Liver (tissue), 9 donors: ENCODE data around the gene GOLGA7B. TPM values are rescaled to one million over a fixed set of nuclear protein-coding genes. Genes with fewer than 3 reads are reported as not detected.

Experiments used
- DNase-seq: peaks from one replicate; pipeline ENCODE4 v3.0.0-alpha.2; 2017; ENCODE audit warnings: low spot score
- H3K27ac ChIP-seq, 2 donors: one replicate each; pipeline ENCODE4 v1.7.0; 2013; ENCODE audit warnings: inconsistent platforms in 2 of 2, low read length in 2 of 2, control low read depth in 1 of 2, low read depth in 1 of 2, mild to moderate bottlenecking in 1 of 2
- H3K27me3 ChIP-seq, 4 donors: one replicate each; pipeline versions ENCODE4 v1.6.1 to v1.7.0; 2013; ENCODE audit warnings: low read length in 3 of 4, inconsistent platforms in 1 of 4, mild to moderate bottlenecking in 1 of 4, moderate library complexity in 1 of 4; ENCODE audit not compliant: control insufficient read depth in 4 of 4, insufficient read depth in 4 of 4
- H3K36me3 ChIP-seq, 4 donors: one replicate each; pipeline versions ENCODE4 v1.6.1 to v1.7.0; 2013; ENCODE audit warnings: low read length in 3 of 4, mild to moderate bottlenecking in 3 of 4, low read depth in 1 of 4, moderate library complexity in 1 of 4; ENCODE audit not compliant: control insufficient read depth in 4 of 4, insufficient read depth in 3 of 4
- H3K4me1 ChIP-seq, 4 donors: one replicate each; pipeline versions ENCODE4 v1.6.1 to v1.7.0; 2013; ENCODE audit warnings: low read length in 3 of 4, mild to moderate bottlenecking in 3 of 4, moderate library complexity in 1 of 4; ENCODE audit not compliant: control insufficient read depth in 4 of 4, insufficient read depth in 4 of 4
- H3K4me3 ChIP-seq, 3 donors: one replicate each; pipeline versions ENCODE4 v1.6.1 to v1.7.0; 2013; ENCODE audit warnings: low read length in 3 of 3, control low read depth in 1 of 3, low read depth in 1 of 3, mild to moderate bottlenecking in 1 of 3
- H3K9ac ChIP-seq, 2 donors: one replicate each; pipeline ENCODE4 v1.7.0; 2013; ENCODE audit warnings: low read length in 2 of 2, mild to moderate bottlenecking in 2 of 2, moderate library complexity in 2 of 2, control low read depth in 1 of 2, low read depth in 1 of 2
- H3K9me3 ChIP-seq, 4 donors: one replicate each; pipeline versions ENCODE4 v1.6.1 to v1.7.0; 2013; ENCODE audit warnings: low read length in 3 of 4; ENCODE audit not compliant: control insufficient read depth in 4 of 4
- ATF3 ChIP-seq: IDR thresholded peaks from 2 replicates; pipeline ENCODE4 v1.6.1; 2016; ENCODE audit warnings: antibody characterized with exemption
- EGR1 ChIP-seq, 2 donors: IDR thresholded peaks; 2 replicates each; pipeline ENCODE4 v1.6.1; 2016 to 2018; ENCODE audit warnings: antibody characterized with exemption in 2 of 2, low read depth in 2 of 2
- FOXA1 ChIP-seq: IDR thresholded peaks from 2 replicates; pipeline ENCODE4 v1.6.1; 2016; ENCODE audit warnings: antibody characterized with exemption
- FOXA2 ChIP-seq: IDR thresholded peaks from 2 replicates; pipeline ENCODE4 v1.6.1; 2016; ENCODE audit warnings: antibody characterized with exemption
- GABPA ChIP-seq, 2 donors: IDR thresholded peaks in 1 of 2; conservative IDR thresholded peaks in 1 of 2; 2 replicates each; pipeline ENCODE4 v1.6.1; 2016; ENCODE audit warnings: antibody characterized with exemption in 2 of 2, mild to moderate bottlenecking in 1 of 2, moderate library complexity in 1 of 2
- HNF4A ChIP-seq, 2 donors: conservative IDR thresholded peaks; 2 replicates each; pipeline ENCODE4 v1.6.1; 2016; ENCODE audit warnings: antibody characterized with exemption in 2 of 2, mild to moderate bottlenecking in 2 of 2
- MAX ChIP-seq: IDR thresholded peaks from 2 replicates; pipeline ENCODE4 v1.6.1; 2016; ENCODE audit warnings: antibody characterized with exemption
- NR2F2 ChIP-seq: IDR thresholded peaks from 2 replicates; pipeline ENCODE4 v1.6.1; 2016; ENCODE audit warnings: antibody characterized with exemption
- RAD21 ChIP-seq, 2 donors: IDR thresholded peaks; 2 replicates each; pipeline ENCODE4 v1.6.1; 2016; ENCODE audit warnings: antibody characterized with exemption in 2 of 2, mild to moderate bottlenecking in 2 of 2
- REST ChIP-seq: IDR thresholded peaks from 2 replicates; pipeline ENCODE4 v1.6.1; 2016; ENCODE audit warnings: antibody characterized with exemption, mild to moderate bottlenecking
- RXRA ChIP-seq, 2 donors: IDR thresholded peaks; 2 replicates each; pipeline ENCODE4 v1.6.1; 2017 to 2018; ENCODE audit warnings: antibody characterized with exemption in 2 of 2, mild to moderate bottlenecking in 1 of 2
- SP1 ChIP-seq: IDR thresholded peaks from 2 replicates; pipeline ENCODE4 v1.6.1; 2018; ENCODE audit warnings: antibody characterized with exemption, mild to moderate bottlenecking
- TAF1 ChIP-seq: conservative IDR thresholded peaks from 2 replicates; pipeline ENCODE4 v1.6.1; 2016; ENCODE audit warnings: antibody characterized with exemption, mild to moderate bottlenecking
- YY1 ChIP-seq: IDR thresholded peaks from 2 replicates; pipeline ENCODE4 v1.6.1; 2016; ENCODE audit warnings: antibody characterized with exemption, mild to moderate bottlenecking
- ZBTB33 ChIP-seq: IDR thresholded peaks from 2 replicates; pipeline ENCODE4 v1.6.1; 2016; ENCODE audit warnings: antibody characterized with exemption
- WGBS: extraction: QIAGEN DNeasy Blood & Tissue Kit; methylation state at CpG from one replicate; pipeline ENCODE4 v1.1.7; 2013; 5-methylcytosine and 5-hydroxymethylcytosine counted together
- polyA plus RNA-seq, 2 donors: library from polyadenylated mRNA; stranded (reverse) in 1 of 2; unstranded in 1 of 2; fragments of 200-250 nt in 1 of 2; fragments of >200 nt in 1 of 2; fragmentation: Nextera tagmentation in 1 of 2; extraction: Ambion mirVana in 1 of 2; gene quantifications; one replicate each; pipeline versions ENCODE4 v1.2.1 to v1.2.3, GENCODE V29; 2013 to 2015
- total RNA-seq, 2 donors: library from RNA; depleted of rRNA; stranded (reverse); fragments of >200 nt; gene quantifications; one replicate each; pipeline ENCODE4 v1.2.3, GENCODE V29; 2014
- donor health status: healthy.
- donor health status: healthy.
- donor health status: healthy.
- donor health status: healthy.
- donor health status: healthy.

GOLGA7B gene
- total and polyA plus RNA-seq, 4 donors: 0.05 to 0.63 (median 0.40) TPM

- no peak for TF ChIP-seq ZBTB33
- TF ChIP-seq HNF4A (conservative IDR thresholded peaks at IDR 0.05): no peak
- no peak for TF ChIP-seq SP1
- TF ChIP-seq TAF1: no peak
These were observed 3.3 kb downstream of the GOLGA7B start for GRCh38 chr10:97852840-97853405.

DNA sequence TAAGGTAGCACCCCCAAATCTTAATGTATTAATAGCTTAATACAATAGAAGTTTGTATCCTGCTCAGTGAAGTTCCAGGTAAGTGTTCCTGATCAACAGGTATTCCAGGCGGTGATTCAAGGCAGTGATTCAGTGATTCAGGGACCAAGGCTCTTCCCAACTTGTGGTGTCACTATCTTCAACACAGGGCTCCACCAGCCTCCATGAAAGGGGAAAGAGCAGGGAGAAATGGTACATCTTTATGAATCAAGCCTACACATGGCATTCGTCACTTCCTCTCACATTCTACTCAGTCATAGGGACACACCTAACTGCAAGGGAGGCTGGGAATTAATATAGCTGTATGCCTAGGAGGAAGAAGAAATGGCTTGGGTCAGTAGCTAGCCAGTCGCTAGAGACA is 5.1 kb downstream of the GOLGA7B start:
- Histone ChIP-seq H3K9ac (no peak overlapping the region), H3K27me3 (peaks cover 0 to 4% (median 0%) of the 10 kb centered on the region in 4 donors), H3K9me3 (no peaks in the 10 kb centered on the region), H3K27ac (no peak overlapping the region), H3K36me3 (no peaks in the 10 kb centered on the region), H3K4me1 (peaks cover 0 to 2% (median 0%) of the 10 kb centered on the region in 4 donors), H3K4me3 (no peak overlapping the region)
- DNase-seq: no peak
- TF ChIP-seq REST (no peak), FOXA2 (no peak), ATF3 (no peak), EGR1 (IDR thresholded peaks at IDR 0.05; ENCODE audit: low read depth in 2 of 2) (no peak), GABPA (IDR thresholded peaks at IDR 0.05 in 1 of 2, conservative IDR thresholded peaks at IDR 0.05 in 1 of 2) (no peak), RAD21 (IDR thresholded peaks at IDR 0.05) (no peak), HNF4A (conservative IDR thresholded peaks at IDR 0.05) (no peak), NR2F2 (no peak), SP1 (no peak), MAX (no peak), ZBTB33 (no peak), FOXA1 (no peak), RXRA (IDR thresholded peaks at IDR 0.05) (no peak), YY1 (no peak)
- 86% methylated on average over 3 of the region's 3 CpGs for WGBS

More at GRCh38 chr10:97852840-97853405, 3.3 kb downstream of the GOLGA7B start:
- no peak overlapping the region for H3K9ac ChIP-seq
- H3K27ac ChIP-seq: no peak overlapping the region
- peaks cover 0 to 2% (median 0%) of the 10 kb centered on the region in 4 donors for H3K4me1 ChIP-seq
- no peaks in the 10 kb centered on the region for H3K36me3 ChIP-seq
- DNase-seq: no peak
- no peaks in the 10 kb centered on the region for H3K9me3 ChIP-seq
- H3K27me3 ChIP-seq: peaks cover 0 to 8% (median 0%) of the 10 kb centered on the region in 4 donors
- WGBS: 77% methylated on average over 4 of the region's 4 CpGs
- H3K4me3 ChIP-seq: no peak overlapping the region
